Heart left ventricle (tissue), 16 donors: Measurements from ENCODE around the gene KLF12. TPM values are rescaled to one million over a fixed set of nuclear protein-coding genes. Genes with fewer than 3 reads are reported as not detected.
A peak's percentile ranks its signal among the peaks of the same experiment; 100 is the strongest.

ENCODE experiments used
- ATAC-seq, 4 donors: fragments of 200-7000 bp; cut with Tn5 transposase; one replicate each; pipeline ENCODE4 v1.9.1; 2020 to 2022; ENCODE audit warnings: moderate library complexity in 4 of 4, mild to moderate bottlenecking in 3 of 4, moderate number of reproducible peaks in 1 of 4
- DNase-seq, 5 donors: peaks; one replicate each; pipeline ENCODE4 v3.0.0-alpha.2; 2020
- H3K27ac ChIP-seq, 12 donors: fragments of 200-600 bp; sonication (generic) in 4 of 12; one replicate each; pipeline versions ENCODE4 v1.5.0 to v1.8.0; 2016 to 2022; ENCODE audit warnings: mild to moderate bottlenecking in 2 of 12
- H3K27me3 ChIP-seq, 9 donors: fragments of 200-600 bp; sonication (generic) in 2 of 9; one replicate each; pipeline versions ENCODE4 v1.5.1 to v1.8.0; 2016 to 2022; ENCODE audit warnings: mild to moderate bottlenecking in 3 of 9
- H3K36me3 ChIP-seq, 9 donors: fragments of 200-600 bp; sonication (generic) in 2 of 9; one replicate each; pipeline versions ENCODE4 v1.5.0 to v1.8.0; 2018 to 2022; ENCODE audit warnings: mild to moderate bottlenecking in 2 of 9
- H3K4me1 ChIP-seq, 12 donors: fragments of 200-600 bp; sonication (generic) in 4 of 12; one replicate each; pipeline versions ENCODE4 v1.5.0 to v1.8.0; 2016 to 2022; ENCODE audit warnings: mild to moderate bottlenecking in 3 of 12
- H3K4me3 ChIP-seq, 12 donors: fragments of 200-600 bp; sonication (generic) in 4 of 12; one replicate each; pipeline versions ENCODE4 v1.5.0 to v1.8.0; 2017 to 2022; ENCODE audit warnings: mild to moderate bottlenecking in 9 of 12, moderate library complexity in 4 of 12
- H3K9me3 ChIP-seq, 12 donors: fragments of 200-600 bp; sonication (generic) in 4 of 12; one replicate each; pipeline versions ENCODE4 v1.5.0 to v1.8.0; 2016 to 2022; ENCODE audit warnings: mild to moderate bottlenecking in 1 of 12
- CTCF ChIP-seq, 12 donors: fragments of 200-600 bp; sonication (generic) in 4 of 12; IDR thresholded peaks; one replicate each; pipeline versions ENCODE4 v1.5.0 to v1.8.0; 2018 to 2022; ENCODE audit warnings: antibody characterized with exemption in 12 of 12, mild to moderate bottlenecking in 5 of 12
- POLR2A ChIP-seq, 2 donors: fragments of 450-650 bp; IDR thresholded peaks; one replicate each; pipeline ENCODE4 v1.6.1; 2017; ENCODE audit warnings: antibody characterized with exemption in 2 of 2, mild to moderate bottlenecking in 2 of 2, moderate library complexity in 2 of 2
- WGBS, 4 donors: extraction: QIAGEN DNeasy Blood & Tissue Kit in 2 of 4; methylation state at CpG; one replicate each; pipeline versions ENCODE4 v1.1.5 to v1.1.7; 2013 to 2018; 5-methylcytosine and 5-hydroxymethylcytosine counted together
- intact Hi-C, 10 donors: fragments of 100-400 bp; cut with DNase I; formaldehyde crosslinking; loops; one replicate each; pipeline versions ENCODE4 v1.11.1 to v1.14.2; 2022
- polyA plus RNA-seq, 2 donors: library from polyadenylated mRNA; stranded (reverse); fragments of 200-250 nt; gene quantifications; one replicate each; pipeline ENCODE4 v1.2.3, GENCODE V29; 2013
- total RNA-seq, 9 donors: library from RNA; depleted of rRNA in 2 of 9; stranded (reverse); fragments of >200 nt in 2 of 9; fragmentation: NEBNext Ultra II Directional in 3 of 9; extraction: Animal tissue kit (Norgen Biotek cat#: 25700) in 3 of 9; gene quantifications; one replicate each; pipeline versions ENCODE4 v1.1.0 to v1.2.4, GENCODE V29; 2016 to 2023
- donor health status: ischemic (EF 13 %, LVEDD 7.1; RV severe dilation, severe dysfunction).
- donor health status: healthy with polysubstance abuse.
- donor health status: DM: no; HTN: yes; CAD: no.
- donor health status: DM: no; HTN: no; CAD: no.
- donor health status: ischemic (EF 25% LVEDD 6.9; RV normal size, moderate dysfunction).
- donor health status: ischemic (EF 25% LVEDD 5.7; RV mildly dilated, moderate dysfunction).
- donor health status: healthy.
- donor health status: DM: yes; HTN: yes; CAD: no.
- donor health status: ischemic (EF 35%, LVEDD 5.7; RV mildly dilated, moderate dysfunction).
- donor health status: nonischemic (EF 11% LVEDD 7.7; RV severe dilation, severe dysfunction).
- donor health status: DM: yes; HTN: yes; CAD: no.
- donor health status: PGD.
- donor health status: ischemic (EF 29% LVEDD 5.4; RV normal size, mild dysfunction).
- donor health status: nonischemic (EF 23%, LVEDD 6.1; RV moderate dilation, normal function).

KLF12 gene
- total and polyA plus RNA-seq, 11 donors: 2.3 to 23.7 (median 16.5) TPM

DNA sequence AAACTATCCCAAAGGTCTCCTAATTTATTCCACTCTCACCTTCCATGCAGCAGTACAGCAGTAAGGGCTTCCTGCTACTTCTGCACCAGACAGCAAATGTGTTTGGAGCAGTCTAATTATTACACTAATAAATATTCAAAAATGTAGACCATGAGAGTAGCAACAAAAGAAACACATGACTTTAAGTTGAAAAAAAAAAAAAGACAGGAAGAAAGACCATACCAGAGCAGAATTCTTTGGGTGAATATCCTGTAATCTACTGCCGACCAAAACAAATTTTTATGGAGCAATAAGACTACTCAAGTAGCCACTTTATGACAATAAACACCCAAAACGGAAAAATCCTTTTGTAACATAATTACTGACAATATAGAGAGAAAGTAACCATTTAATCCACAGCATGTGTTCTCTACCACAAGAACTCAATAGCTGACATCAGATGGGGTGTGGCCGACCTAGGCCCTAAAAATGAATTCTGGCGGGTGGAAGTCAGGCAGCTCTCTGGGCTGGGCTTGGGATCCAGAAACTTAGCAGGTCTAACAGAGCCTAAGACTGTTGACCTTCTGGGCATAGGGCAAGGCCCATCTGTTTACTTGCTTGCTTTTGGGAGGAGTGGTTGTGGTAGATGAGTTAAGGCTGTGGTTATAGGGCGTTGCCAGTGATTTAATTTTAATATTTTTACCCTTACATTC, 4.6 kb downstream of the KLF12 start:
- Histone ChIP-seq H3K27me3 (peaks cover 0 to 4% (median 0%) of the 10 kb centered on the region in 9 donors), H3K4me3 (no peak overlapping the region), H3K36me3 (no peaks in the 10 kb centered on the region), H3K4me1 (peaks cover 3 to 59% (median 41%) of the 10 kb centered on the region in 12 donors), H3K9me3 (no peaks in the 10 kb centered on the region), H3K27ac (peak overlapping the region; percentile 1 to 99 (median 80))
- TF ChIP-seq POLR2A (IDR thresholded peaks at IDR 0.05) (no peak), CTCF (IDR thresholded peaks at IDR 0.05) (no peak)
- intact Hi-C loops: loop anchor here (5.0 to 10.0 kb wide), 16 partner anchors 52 to 1088 kb away; no protein-coding TSS in a partner anchor
- 41 to 64% (median 60%) methylated on average over 5 of the region's 5 CpGs for WGBS, 4 donors
- DNase-seq (peak in 3 of 5 donors; percentile 29 to 32 (median 29)), ATAC-seq (no peak)

- Histone ChIP-seq H3K9me3 (no peaks in the 10 kb centered on the region), H3K27ac (peak overlapping the region in 10 of 12 donors; percentile 33 to 98 (median 56)), H3K27me3 (peaks cover 0 to 4% (median 0%) of the 10 kb centered on the region in 9 donors), H3K4me3 (no peak overlapping the region), H3K36me3 (no peaks in the 10 kb centered on the region), H3K4me1 (peaks cover 3 to 65% (median 43%) of the 10 kb centered on the region in 12 donors)
- no peak for ATAC-seq
- intact Hi-C loops: no loop called here
- WGBS, 4 donors: 46 to 52% (median 49%) methylated on average over 6 of the region's 6 CpGs
- TF ChIP-seq CTCF (IDR thresholded peaks at IDR 0.05): no peak
- no peak for TF ChIP-seq POLR2A (IDR thresholded peaks at IDR 0.05)
- DNase-seq: no peak
Measured at GRCh38 chr13:74128156-74128767, 5.9 kb downstream of the KLF12 start.

DNA sequence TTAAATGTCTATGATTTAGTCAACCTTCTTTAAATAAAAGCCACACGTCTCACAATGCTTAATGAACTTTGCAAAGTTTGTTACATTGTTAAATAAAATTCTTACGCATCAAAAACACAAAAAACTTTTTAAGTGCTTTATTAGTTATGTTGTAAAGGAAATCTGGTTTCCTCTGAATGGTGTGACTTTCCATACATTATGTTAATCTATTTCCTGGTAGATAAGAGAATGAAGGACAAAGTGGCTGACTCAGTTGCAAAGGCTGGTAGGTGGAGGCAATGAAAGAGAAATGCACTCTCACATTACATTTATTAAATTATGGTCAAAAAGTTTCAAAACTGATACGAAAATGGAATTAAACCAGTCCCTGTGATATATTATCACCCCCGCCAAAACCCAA, 15.9 kb downstream of the KLF12 start:
- peaks cover 0 to 3% (median 0%) of the 10 kb centered on the region in 9 donors for H3K36me3 ChIP-seq
- peaks cover 0 to 19% (median 0%) of the 10 kb centered on the region in 12 donors for H3K4me1 ChIP-seq
- H3K9me3 ChIP-seq: peaks cover 0 to 49% (median 23%) of the 10 kb centered on the region in 12 donors
- ATAC-seq (no peak), DNase-seq (no peak)
- TF ChIP-seq POLR2A (IDR thresholded peaks at IDR 0.05) (no peak), CTCF (IDR thresholded peaks at IDR 0.05) (no peak)
- WGBS, 4 donors: 96 to 98% (median 97%) methylated on average over 4 of the region's 4 CpGs
- H3K4me3 ChIP-seq: no peak overlapping the region
- H3K27me3 ChIP-seq: no peaks in the 10 kb centered on the region
- intact Hi-C loops: loop anchor here in 1 of 10 donors (10.0 kb wide), 1 partner anchor 54 kb away; no protein-coding TSS in a partner anchor
- H3K27ac ChIP-seq: no peak overlapping the region

GRCh38 chr13:74117207-74117705, 16.9 kb downstream of the KLF12 start:
- no peak overlapping the region for H3K4me3 ChIP-seq
- peaks cover 0 to 15% (median 0%) of the 10 kb centered on the region in 12 donors for H3K4me1 ChIP-seq
- 73 to 98% (median 85%) methylated on average over 2 of the region's 2 CpGs for WGBS, 4 donors
- H3K27me3 ChIP-seq: no peaks in the 10 kb centered on the region
- H3K36me3 ChIP-seq: peaks cover 0 to 3% (median 0%) of the 10 kb centered on the region in 9 donors
- H3K9me3 ChIP-seq: peaks cover 0 to 51% (median 23%) of the 10 kb centered on the region in 12 donors
- intact Hi-C loops: loop anchor here in 1 of 10 donors (10.0 kb wide), 1 partner anchor 52 kb away; no protein-coding TSS in a partner anchor
- DNase-seq (no peak), ATAC-seq (no peak)
- H3K27ac ChIP-seq: no peak overlapping the region
- TF ChIP-seq CTCF (IDR thresholded peaks at IDR 0.05): no peak
- no peak for TF ChIP-seq POLR2A (IDR thresholded peaks at IDR 0.05)
